ENCODE results near the gene AKAP13. TPM values are rescaled to one million over a fixed set of nuclear protein-coding genes. Genes with fewer than 3 reads are reported as not detected.

AKAP13 gene
- total and polyA plus RNA-seq, 2 of the 8 experiments (the other 6 are each of a cell fraction or from before 2014, with no cell fraction given) = 14.0 to 46.2 TPM

DNA sequence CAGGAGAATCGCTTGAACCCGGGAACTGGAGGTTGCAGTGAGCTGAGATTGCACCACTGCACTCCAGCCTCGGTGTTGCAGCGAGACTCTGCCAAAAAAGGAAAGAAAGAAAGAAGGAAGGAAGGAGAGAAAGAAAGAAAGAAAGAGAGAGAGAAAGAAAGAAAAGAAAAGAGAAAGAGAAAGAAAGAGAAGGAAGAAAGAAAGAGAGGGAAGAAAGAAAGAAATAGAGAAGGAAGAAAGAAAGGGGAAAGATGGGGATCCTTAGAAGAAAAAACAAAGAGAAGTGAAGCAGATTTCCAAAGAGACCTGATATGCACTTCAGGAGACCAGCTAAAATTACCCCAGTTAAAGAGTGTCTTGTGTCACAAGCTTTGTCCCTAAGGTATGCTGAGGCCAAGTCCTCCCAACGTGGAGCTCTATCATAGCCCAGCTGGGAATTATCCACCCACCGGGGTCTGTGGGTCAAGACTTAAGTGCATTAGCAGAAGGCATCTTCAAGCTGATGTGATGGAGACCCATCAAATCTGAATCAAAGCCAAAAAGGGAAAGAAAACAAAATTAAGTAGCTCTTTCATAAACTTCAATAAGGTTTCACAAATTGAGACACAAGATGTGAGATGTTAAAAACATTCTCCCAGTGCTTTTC, 17.8 kb upstream of the AKAP13 start:
- Histone ChIP-seq H3K4me1 (replicated peaks in 1 of 4; ENCODE audit: control insufficient read depth in 3 of 4, insufficient read depth in 4 of 4, low read length in 3 of 4) (no peaks in the 10 kb centered on the region), H2AK5ac (ENCODE audit: low read depth, low read length) (no peak overlapping the region), H2BK120ac (replicated peaks; ENCODE audit: low read depth, low read length) (no peak overlapping the region), H2BK15ac (ENCODE audit: low read length) (no peak overlapping the region), H3K79me2 (ENCODE audit: control insufficient read depth in 1 of 2, insufficient read depth in 2 of 2, low read length in 2 of 2) (no peaks in the 10 kb centered on the region), H4K20me1 (replicated peaks in 1 of 2; ENCODE audit: control insufficient read depth in 1 of 2, insufficient read depth in 2 of 2, low read length in 2 of 2) (no peaks in the 10 kb centered on the region), H3K23ac (ENCODE audit: insufficient read length) (no peak overlapping the region), H3K56ac (replicated peaks; ENCODE audit: insufficient read length, low read depth, low read length) (no peak overlapping the region), H3K36me3 (ENCODE audit: control insufficient read depth in 2 of 4, insufficient read depth in 4 of 4, low read length in 3 of 4) (no peaks in the 10 kb centered on the region), H3K14ac (ENCODE audit: insufficient read length) (no peak overlapping the region), H3K4me3 (ENCODE audit: extremely low read depth in 1 of 4, insufficient read depth in 2 of 4, low read depth in 3 of 4, low read length in 4 of 4) (no peak overlapping the region), H3K18ac (ENCODE audit: extremely low read depth, low read length) (no peak overlapping the region), H3K4ac (replicated peaks; ENCODE audit: insufficient read length, low read depth, low read length) (no peak overlapping the region), H3K27me3 (replicated peaks in 1 of 4; ENCODE audit: control insufficient read depth in 3 of 4, extremely low read depth in 1 of 4, insufficient read depth in 3 of 4, low read length in 3 of 4) (no peaks in the 10 kb centered on the region), H3K9ac (replicated peaks in 1 of 4; ENCODE audit: extremely low read depth in 1 of 4, low read depth in 3 of 4, low read length in 3 of 4) (no peak overlapping the region), H3K23me2 (ENCODE audit: low read depth, low read length) (no peaks in the 10 kb centered on the region), H3K4me2 (ENCODE audit: insufficient read depth in 1 of 2, low read depth in 2 of 2, low read length in 2 of 2) (no peak overlapping the region), H2AFZ (ENCODE audit: low read length) (no peak overlapping the region), H4K91ac (replicated peaks; ENCODE audit: insufficient read length, low read length) (no peak overlapping the region), H2BK20ac (ENCODE audit: low read length) (no peak overlapping the region), H2BK12ac (ENCODE audit: low read depth, low read length) (no peak overlapping the region), H3K9me3 (ENCODE audit: insufficient read depth in 2 of 2, low read depth in 1 of 2, low read length in 1 of 2) (no peaks in the 10 kb centered on the region), H3K79me1 (ENCODE audit: low read depth, low read length) (no peaks in the 10 kb centered on the region), H4K8ac (ENCODE audit: extremely low read depth, insufficient read depth, low read length) (no peak overlapping the region), H3K27ac (ENCODE audit: low read depth, low read length) (no peak overlapping the region), H4K5ac (ENCODE audit: insufficient read length, low read depth, low read length) (no peak overlapping the region), H2BK5ac (ENCODE audit: low read depth, low read length) (no peak overlapping the region)
- DNase-seq (ENCODE audit: low read depth in 1 of 2, low spot score in 2 of 2) (no peak), FAIRE-seq (no peak)
- ChIA-PET POLR2A (ENCODE audit: partially characterized antibody) (no interaction called here), CTCF (ENCODE audit: partially characterized antibody) (interaction anchor here (1.4 kb wide), 2 partner anchors 11 to 42 kb away, joined by 3 to 4 read pairs; no protein-coding TSS in a partner anchor)
- TF ChIP-seq RXRA (IDR thresholded peaks at IDR 0.05; ENCODE audit: insufficient read depth, low read depth, low read length) = no peak
- no peak for TF ChIP-seq BCL11A (IDR thresholded peaks at IDR 0.05; ENCODE audit: low read depth in 2 of 2, low read length in 2 of 2)
- TF ChIP-seq JUN (IDR thresholded peaks at IDR 0.05; ENCODE audit: low read depth, low read length) = no peak
- TF ChIP-seq, protein P1, sequence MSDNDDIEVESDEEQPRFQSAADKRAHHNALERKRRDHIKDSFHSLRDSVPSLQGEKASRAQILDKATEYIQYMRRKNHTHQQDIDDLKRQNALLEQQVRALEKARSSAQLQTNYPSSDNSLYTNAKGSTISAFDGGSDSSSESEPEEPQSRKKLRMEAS (IDR thresholded peaks at IDR 0.05) = no peak
- 84% methylated on average over 6 of the region's 6 CpGs; no CpG with 5 or more reads in 1 of the 2 experiments for WGBS, 2 experiments (ENCODE audit: extremely low coverage in 1 of 2, insufficient coverage in 1 of 2, insufficient read length in 1 of 2, insufficient replicate concordance in 2 of 2, low coverage in 1 of 2, low lambda C conversion rate in 2 of 2, missing lambda C conversion rate in 1 of 2)

All from H1 (cell line).